Measurements from ENCODE around the gene GALNTL6. TPM values are rescaled to one million over a fixed set of nuclear protein-coding genes. Genes with fewer than 3 reads are reported as not detected.

GALNTL6 gene
- total RNA-seq, 1 donor from 2014 or later: not detected

DNA sequence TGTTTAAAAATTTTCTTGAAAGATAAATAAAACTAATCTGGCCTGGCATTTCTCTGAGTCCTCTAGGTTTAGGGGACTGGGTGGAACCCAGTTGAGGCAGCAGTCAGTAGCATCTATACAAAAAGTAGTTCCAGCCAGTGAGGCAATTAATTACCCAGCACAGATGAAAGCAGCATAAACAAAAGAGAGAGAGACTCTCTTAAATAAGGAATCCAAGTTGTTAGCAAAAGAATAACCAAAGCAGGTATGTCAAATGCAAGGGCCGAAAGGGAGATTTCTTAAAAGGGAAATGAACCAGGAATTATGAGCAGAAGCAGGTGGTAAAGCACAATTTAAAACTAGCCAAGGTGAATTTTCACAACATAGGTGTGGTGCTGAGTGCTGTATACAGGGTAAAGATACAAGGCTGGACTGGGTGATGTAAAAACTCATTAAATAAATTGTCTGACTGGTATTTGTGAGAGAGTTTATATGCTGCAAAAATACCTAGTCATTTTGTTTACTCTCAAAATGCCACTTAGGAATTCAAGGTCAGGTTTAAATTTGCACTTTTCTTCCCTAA, 1260.8 kb downstream of the GALNTL6 start:
- peaks cover 5% of the 10 kb centered on the region for H3K9me3 Mint-ChIP-seq
- H3K27me3 Mint-ChIP-seq: no peaks in the 10 kb centered on the region
- H3K4me1 Mint-ChIP-seq: no peaks in the 10 kb centered on the region
- no peak overlapping the region for H3K4me3 Mint-ChIP-seq
- H3K36me3 Mint-ChIP-seq (ENCODE audit: low read depth): no peaks in the 10 kb centered on the region
- H3K27ac Mint-ChIP-seq: no peak overlapping the region
- intact Hi-C loops (cut with micrococcal nuclease): no loop called here
- no peak for DNase-seq

DNA sequence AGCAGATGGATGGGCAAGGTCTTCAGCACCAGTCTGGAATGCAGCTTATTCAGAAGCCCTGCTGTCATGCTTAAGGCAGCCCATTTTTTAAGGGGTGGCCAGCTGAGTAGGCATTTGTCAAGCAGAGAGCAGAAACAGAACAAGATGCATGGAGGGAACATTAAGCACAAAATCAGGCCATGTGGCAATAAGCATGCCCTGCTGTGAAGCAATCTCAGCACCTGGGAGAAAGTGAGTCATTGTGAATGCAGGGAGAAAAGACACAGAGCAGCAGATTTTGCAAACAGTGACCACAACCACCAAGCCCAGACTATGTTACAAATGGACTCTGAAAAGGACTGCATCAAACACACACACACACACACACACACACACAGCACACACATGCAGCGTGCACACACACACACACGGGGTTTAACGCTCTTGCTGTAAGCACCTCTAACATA, 1261.3 kb downstream of the GALNTL6 start:
- no peak for DNase-seq
- intact Hi-C loops (cut with micrococcal nuclease): no loop called here
- Mint-ChIP-seq H3K27me3 (no peaks in the 10 kb centered on the region), H3K9me3 (peaks cover 5% of the 10 kb centered on the region), H3K4me3 (no peak overlapping the region), H3K36me3 (ENCODE audit: low read depth) (no peaks in the 10 kb centered on the region), H3K4me1 (no peaks in the 10 kb centered on the region), H3K27ac (no peak overlapping the region)

DNA sequence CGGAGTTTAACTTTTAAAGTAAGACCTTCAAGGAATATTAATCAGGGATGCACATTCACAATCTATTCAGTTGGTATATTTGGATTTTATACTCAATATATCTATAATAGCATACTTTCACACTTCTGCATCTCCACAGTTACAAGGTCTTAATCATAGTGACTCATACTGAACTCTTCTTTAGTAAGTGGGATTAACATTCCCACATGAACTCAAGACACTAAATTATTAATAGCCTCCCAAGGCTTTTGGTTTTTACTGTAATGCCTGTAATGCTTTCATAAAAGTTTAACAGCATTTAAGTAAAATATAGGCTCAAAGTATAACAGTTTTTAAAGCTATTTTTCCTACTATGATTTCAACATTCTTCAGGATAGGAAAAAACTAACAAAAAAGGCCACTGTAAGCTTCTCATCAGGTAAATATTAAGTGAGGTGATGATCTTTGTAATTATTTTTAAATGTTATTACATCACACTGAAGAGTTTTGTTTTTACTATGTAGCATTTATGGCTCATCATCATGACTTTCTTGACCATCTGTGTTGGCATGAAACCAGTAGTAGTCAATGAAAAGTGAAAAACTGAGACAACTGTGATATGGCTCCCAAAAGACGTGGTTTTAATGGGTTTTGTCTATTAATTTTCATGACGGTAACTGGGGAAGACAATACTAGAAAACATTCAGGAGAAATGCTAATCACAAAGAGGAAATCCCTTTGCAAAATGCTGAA, 1263.9 kb downstream of the GALNTL6 start:
- DNase-seq: no peak
- Mint-ChIP-seq H3K36me3 (ENCODE audit: low read depth) (no peaks in the 10 kb centered on the region), H3K9me3 (peaks cover 5% of the 10 kb centered on the region), H3K4me3 (no peak overlapping the region), H3K27me3 (peaks cover 2% of the 10 kb centered on the region), H3K4me1 (no peaks in the 10 kb centered on the region), H3K27ac (no peak overlapping the region)
- intact Hi-C loops (cut with micrococcal nuclease): no loop called here

DNA sequence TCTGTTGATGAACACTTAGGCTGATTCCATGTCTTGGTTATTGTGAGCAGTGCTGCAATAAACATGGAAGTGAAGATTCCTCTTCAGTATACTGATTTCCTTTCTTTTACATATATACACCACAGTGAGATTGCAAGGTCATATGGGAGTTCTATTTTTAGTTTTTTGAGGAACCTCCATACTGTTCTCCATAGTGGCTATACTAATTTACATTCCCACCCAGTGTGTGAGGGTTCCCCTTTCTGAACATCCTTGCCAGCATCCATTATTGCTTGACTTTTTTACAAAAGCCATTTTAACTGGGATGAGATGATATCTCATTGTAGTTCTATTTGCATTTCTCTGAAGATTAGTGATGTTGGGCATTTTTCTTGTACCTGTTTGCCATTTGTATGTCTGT, 1274.9 kb downstream of the GALNTL6 start:
- no peaks in the 10 kb centered on the region for H3K36me3 Mint-ChIP-seq (ENCODE audit: low read depth)
- no peak overlapping the region for H3K27ac Mint-ChIP-seq
- peaks cover 2% of the 10 kb centered on the region for H3K27me3 Mint-ChIP-seq
- H3K4me1 Mint-ChIP-seq: no peaks in the 10 kb centered on the region
- intact Hi-C loops (cut with micrococcal nuclease): no loop called here
- no peak for DNase-seq
- H3K9me3 Mint-ChIP-seq: no peaks in the 10 kb centered on the region
- H3K4me3 Mint-ChIP-seq: no peak overlapping the region

All from activated CD4-positive, alpha-beta T cell treated with anti-CD3 and anti-CD28 coated beads, Interleukin-2, amount 10 ng/mL, durations not matched to agents 24 days and 14 days (primary cell).